AG09319 (cell line): ENCODE measurements around the gene SH3BP2.

Experiments
- DNase-seq: peaks from one replicate; pipeline ENCODE4 v3.0.0-alpha.2; 2010; ENCODE audit warnings: low read depth; ENCODE audit errors: extremely low read depth
- TF ChIP-seq, protein P1 (sequence below): IDR thresholded peaks from 2 replicates; pipeline ENCODE4 v1.5.1; 2011; ENCODE audit warnings: low read depth, mild to moderate bottlenecking, inconsistent platforms, low read length, moderate library complexity

SH3BP2 gene

DNA sequence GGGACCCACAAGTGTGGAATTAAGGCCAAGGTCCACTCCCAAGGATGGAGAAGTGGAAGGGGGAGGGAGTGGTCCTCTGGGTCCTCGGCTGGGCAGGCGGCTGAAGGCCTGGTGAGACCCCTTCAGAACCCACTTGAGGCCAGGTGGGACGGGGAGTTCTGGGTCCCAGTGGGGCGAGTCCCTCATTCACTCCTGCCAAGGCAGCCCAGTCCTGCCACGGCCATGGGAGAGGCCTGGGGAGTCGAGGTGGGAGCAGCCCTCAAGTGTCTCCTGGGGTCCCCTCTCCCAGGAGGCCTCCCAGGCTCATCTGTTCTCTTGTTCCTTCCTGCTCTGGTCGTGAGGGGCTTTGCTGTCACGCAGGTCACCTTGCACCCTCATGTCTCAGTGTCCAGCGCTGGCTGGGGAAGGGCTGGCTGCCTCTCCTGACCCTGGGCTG, 6.1 kb upstream of the SH3BP2 start:
- DNase-seq, result no peak
- TF ChIP-seq, protein P1, sequence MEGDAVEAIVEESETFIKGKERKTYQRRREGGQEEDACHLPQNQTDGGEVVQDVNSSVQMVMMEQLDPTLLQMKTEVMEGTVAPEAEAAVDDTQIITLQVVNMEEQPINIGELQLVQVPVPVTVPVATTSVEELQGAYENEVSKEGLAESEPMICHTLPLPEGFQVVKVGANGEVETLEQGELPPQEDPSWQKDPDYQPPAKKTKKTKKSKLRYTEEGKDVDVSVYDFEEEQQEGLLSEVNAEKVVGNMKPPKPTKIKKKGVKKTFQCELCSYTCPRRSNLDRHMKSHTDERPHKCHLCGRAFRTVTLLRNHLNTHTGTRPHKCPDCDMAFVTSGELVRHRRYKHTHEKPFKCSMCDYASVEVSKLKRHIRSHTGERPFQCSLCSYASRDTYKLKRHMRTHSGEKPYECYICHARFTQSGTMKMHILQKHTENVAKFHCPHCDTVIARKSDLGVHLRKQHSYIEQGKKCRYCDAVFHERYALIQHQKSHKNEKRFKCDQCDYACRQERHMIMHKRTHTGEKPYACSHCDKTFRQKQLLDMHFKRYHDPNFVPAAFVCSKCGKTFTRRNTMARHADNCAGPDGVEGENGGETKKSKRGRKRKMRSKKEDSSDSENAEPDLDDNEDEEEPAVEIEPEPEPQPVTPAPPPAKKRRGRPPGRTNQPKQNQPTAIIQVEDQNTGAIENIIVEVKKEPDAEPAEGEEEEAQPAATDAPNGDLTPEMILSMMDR, result no peak

DNA sequence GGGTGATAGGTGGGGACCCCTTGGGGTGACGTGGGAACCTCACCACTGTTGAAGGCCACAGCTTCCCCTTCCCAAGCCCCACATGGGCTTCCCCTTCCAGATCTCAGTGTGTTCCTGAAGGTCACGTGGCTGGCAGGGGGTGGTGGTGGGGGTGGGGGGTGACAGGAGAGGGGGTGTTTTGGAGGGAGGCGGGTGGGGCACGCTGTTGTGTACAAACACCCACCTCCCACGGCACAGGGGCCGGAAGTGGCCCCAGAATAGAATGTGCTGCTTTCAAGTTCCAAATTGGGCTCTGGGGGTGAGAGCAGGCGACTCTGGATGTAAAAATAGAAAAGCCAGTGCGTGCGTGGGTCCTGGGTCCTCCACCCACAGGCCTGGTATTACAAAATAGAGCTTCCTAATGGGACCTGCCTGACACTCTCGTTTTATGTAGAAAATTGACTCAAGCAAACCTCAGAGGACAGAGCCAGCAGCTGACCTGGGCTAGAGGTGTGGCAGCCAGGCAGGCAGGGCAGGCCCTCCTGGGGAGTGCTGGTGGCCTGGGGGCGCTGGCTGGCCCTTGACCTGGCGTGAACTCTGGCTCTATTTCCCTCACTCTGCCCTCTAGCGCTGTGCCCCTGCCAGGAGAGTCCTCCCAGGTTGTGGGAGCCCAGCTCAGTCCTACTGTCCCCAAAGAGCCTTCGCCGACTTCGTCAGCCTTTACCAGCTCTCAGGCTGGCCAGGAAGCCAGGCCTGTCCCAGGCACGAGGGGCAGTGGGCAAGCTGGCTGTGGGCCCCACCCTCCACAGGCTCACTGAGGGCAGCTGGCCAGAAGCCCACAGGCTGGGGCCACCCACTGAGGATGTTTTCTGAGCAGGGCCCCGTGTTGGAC, 5.4 kb upstream of the SH3BP2 start:
- DNase-seq, result no peak
- TF ChIP-seq, protein P1, result no peak

DNA sequence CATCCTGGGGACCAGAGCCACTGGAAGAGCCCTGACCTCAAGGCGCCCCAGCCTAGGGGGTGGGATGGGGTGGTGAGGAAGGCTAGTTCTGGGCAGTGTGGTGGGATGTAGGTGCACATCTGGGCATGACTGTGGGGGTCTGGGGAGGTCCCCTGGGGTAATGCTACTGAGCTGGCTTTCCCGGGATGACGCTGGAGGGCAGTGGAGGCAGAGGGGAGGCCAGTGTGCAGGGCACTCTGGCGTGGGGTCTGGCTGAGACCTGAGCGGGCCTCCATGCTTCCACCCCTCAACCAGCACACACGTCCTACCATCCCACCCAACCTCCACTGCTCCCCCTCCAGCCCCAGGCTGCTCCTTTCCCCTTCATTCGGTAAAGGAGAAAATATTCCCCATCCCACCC, 4.8 kb upstream of the SH3BP2 start:
- TF ChIP-seq, protein P1, result no peak
- DNase-seq, result no peak

DNA sequence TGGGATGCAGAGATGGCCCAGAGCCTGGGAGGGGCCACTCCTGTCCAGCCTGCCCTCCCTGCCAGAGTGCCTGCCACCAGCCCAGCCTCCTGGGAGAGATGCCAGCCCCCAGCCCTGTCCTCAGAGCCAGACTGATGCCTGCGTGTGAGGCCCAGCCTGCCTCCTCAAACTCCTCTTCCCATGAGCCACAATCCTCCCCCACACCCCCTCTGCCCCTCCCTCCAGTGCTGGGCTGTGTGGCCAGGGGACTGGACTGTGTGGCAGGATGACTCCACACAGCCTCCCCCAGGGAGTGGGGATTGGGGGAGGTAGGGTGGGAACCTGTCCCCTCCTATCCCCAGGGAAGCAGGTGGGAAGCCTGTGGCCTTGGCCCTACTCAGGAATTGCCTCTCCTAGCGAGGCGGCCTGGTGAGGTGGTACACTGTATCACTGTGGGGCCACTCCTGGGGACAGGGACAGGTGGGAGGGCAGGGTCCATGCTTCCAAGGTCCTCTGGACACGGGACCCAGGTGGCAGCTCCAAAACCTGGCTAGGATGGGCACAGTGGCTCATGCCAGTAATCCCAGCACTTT, 4.3 kb upstream of the SH3BP2 start:
- no peak for DNase-seq
- TF ChIP-seq, protein P1, result no peak

DNA sequence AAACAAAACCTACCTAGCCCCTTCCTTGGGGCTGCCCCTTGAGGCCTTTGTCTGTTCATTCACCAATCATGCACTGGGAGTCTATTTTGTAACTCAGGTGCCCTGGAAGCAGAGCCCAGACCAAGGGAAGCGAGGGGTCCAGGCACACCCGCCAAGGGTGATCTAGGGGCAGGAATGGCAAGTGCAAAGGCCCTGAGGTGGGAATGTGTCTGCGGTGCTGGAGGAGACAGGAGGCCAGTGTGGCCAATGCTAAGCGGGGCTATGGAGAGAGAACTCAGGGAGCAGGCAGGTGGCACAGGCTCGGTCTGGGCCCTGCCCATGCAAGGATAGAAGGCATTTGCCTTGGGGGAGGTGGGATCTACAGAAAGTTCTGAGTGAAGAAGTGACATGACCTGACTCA, 3.5 kb upstream of the SH3BP2 start:
- DNase-seq, result no peak
- TF ChIP-seq, protein P1, result no peak

DNA sequence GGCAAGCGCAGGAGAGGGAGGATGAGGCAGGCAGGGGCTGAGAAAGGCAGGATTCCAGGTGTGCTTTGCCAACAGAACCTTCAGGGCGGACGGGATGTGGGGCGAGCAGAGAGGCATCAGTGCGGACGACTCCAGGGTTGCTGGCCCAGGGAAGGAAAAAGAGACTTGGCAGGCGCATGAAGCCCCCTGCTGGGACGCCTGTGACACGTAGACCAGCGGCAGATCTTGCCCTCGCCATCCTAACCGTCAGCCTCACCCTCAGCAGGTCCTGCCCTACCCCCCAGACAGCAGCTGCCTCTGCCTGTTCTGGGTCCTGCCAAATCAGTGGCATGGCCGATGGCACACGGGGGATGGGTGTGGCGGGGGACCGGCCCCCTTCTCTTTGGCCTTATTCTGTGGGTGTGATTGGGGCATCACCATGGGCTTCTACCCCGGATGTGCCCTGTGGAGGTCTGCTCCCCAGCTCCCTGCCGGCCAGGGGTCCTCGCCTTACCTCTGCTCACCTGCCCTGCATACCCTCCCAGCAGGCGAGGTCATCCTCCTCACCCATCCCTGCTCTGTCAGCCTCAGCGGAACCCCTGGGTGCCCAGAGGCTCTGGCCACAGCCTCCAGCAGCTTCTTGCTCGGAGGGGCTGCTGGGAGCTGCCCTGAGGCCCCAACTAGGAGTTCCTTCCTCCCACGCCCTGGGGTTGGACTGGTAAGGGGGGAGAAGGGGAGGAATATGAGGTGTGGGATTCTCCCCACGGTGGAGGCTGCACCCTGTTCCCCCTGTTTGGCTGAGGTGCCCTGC, 2.9 kb upstream of the SH3BP2 start:
- TF ChIP-seq, protein P1, result no peak
- no peak for DNase-seq
